Measurements from ENCODE around the gene TFB1M.

Gene TFB1M

DNA sequence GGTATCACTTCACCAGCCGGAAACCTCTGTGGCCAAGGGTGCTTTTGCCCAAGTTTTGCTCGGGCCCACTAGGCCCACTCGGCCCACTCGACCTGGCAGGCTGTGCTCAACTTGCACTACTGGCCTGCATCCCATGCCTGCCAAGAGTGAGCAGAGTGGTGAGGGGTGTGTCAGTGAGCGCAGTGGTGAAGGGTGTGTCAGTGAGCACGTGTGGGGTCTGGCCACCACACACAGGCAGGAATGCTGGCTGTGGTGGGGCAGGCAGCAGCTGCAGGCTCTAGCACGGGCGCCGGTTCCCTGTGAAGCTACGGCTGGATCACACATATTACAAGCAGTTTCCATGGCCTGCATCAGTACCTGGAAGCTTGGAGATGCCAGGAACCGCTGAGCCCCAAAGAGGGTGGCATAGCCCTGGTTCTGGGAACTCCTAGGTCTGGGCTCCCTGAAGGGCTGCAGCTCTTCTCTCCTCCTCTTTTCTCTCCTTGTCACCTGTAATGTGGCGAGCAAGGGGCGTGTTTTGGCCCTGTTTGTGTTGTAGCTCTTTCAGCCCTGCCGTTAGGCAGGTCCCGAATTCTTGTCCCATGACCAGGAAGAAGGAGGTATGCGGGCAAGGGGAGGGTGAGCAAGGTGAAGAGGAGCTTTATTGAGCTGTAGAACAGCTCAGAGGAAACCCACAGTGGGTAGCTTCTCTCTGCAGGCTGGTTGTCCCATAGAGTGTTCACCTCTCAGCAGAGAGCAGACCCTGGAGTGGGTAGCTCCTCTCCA, 101.5 kb downstream of the TFB1M start:
- DNase-seq (ENCODE audit: low read depth in 2 of 2, low spot score in 1 of 2) = no peak

DNA sequence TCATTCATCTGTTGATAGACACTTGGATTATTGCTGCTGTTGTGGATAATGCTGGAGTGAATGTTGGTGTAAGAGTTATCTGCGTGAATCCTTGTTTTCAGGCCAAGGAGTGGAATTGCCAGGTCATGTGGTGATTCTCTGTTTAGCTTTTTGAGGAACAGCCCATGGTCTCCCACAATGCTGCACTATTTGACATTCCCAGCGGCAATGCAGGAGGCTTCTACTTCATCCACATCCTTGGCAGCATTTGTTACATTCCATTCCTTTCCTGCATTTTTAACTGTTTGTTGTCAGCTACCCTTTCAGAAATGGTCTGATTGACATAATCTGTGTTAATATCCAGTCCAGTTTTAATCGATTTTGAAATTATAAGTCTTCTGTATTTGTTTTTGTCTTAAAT, 102.2 kb downstream of the TFB1M start:
- no peak for DNase-seq (ENCODE audit: low read depth in 2 of 2, low spot score in 1 of 2)

- DNase-seq (ENCODE audit: low read depth in 2 of 2, low spot score in 1 of 2) = no peak
These were observed 107.1 kb downstream of the TFB1M start for GRCh38 chr6:155207223-155207622.
